K562 (cell line): ENCODE data around the gene NRCAM. TPM values are rescaled to one million over a fixed set of nuclear protein-coding genes. Genes with fewer than 3 reads are reported as not detected.
A peak's percentile ranks its signal among the peaks of the same experiment; 100 is the strongest.

ENCODE experiments used
- ATAC-seq: fragments of 200-7000 bp; cut with Tn5 transposase; 3 replicates; pipeline ENCODE4 v1.9.1; 2020; ENCODE audit warnings: moderate library complexity
- BruUV-seq: library from RNA; stranded (reverse); fragments of 400-500 nt; replicated peaks from 2 replicates; lab custom pipeline; 2021; lab: Mats Ljungman, UMichigan
- CTCF ChIA-PET: fragments of 300-600 bp; formaldehyde crosslinking; extraction: SDS; loops from one replicate; lab custom pipeline; 2021; ENCODE audit warnings: low intra/inter-chr PET ratio; lab: Yijun Ruan, JAX
- POLR2A ChIA-PET: fragments of 300-600, 350-650 bp; sonication (Branson Sonifier 250); formaldehyde crosslinking; extraction: SDS; loops from one replicate; lab custom pipeline; 2021; ENCODE audit warnings: antibody characterized with exemption, inconsistent platforms; lab: Yijun Ruan, JAX
- DNase-seq, 4 experiments: peaks; one replicate each; pipeline versions ENCODE4 v3.0.0 to v3.0.0-alpha.2; 2011 to 2018; ENCODE audit warnings: low spot score in 3 of 4, mixed read lengths in 3 of 4; ENCODE audit errors: extremely low read depth in 1 of 4
- FAIRE-seq: peaks from 2 replicates; lab custom pipeline; 2011; peaks lifted over from hg19 to GRCh38; lab: Jason Lieb, UNC
- H2AFZ ChIP-seq: 2 replicates; pipeline ENCODE4 v1.6.0; 2011; ENCODE audit warnings: low read depth, low read length, control low read depth, inconsistent platforms
- H3K27ac ChIP-seq: fragments of 200-600 bp; 3 replicates; pipeline ENCODE4 v1.8.0; 2011; ENCODE audit warnings: low read depth, mild to moderate bottlenecking, control low read depth, inconsistent platforms, low read length, moderate library complexity, mixed read lengths; ENCODE audit errors: extremely low read depth
- H3K27me3 ChIP-seq, 2 experiments: fragments of 300-600 bp in 1 of 2; 2 replicates in 1 of 2; 3 replicates in 1 of 2; pipeline versions ENCODE4 v1.6.0 to v1.8.0; 2011; ENCODE audit warnings: inconsistent platforms in 2 of 2, low read length in 2 of 2, mild to moderate bottlenecking in 1 of 2, mixed read lengths in 1 of 2, moderate library complexity in 1 of 2; ENCODE audit not compliant: control insufficient read depth in 2 of 2, insufficient read depth in 2 of 2
- H3K36me3 ChIP-seq: fragments of 300-600 bp; 3 replicates; pipeline ENCODE4 v1.8.0; 2011; ENCODE audit warnings: mild to moderate bottlenecking, low read length, inconsistent platforms; ENCODE audit not compliant: control insufficient read depth, insufficient read depth
- H3K4me1 ChIP-seq, 2 experiments: fragments of 200-600 bp in 1 of 2; replicated peaks in 1 of 2; 2 replicates in 1 of 2; 3 replicates in 1 of 2; pipeline versions ENCODE4 v1.5.1 to v1.8.0; 2011; ENCODE audit warnings: inconsistent platforms in 2 of 2, low read length in 2 of 2, mild to moderate bottlenecking in 1 of 2, mixed read lengths in 1 of 2, moderate library complexity in 1 of 2; ENCODE audit not compliant: control insufficient read depth in 2 of 2, insufficient read depth in 2 of 2
- H3K4me2 ChIP-seq: 2 replicates; pipeline ENCODE4 v1.6.1; 2011; ENCODE audit warnings: low read length, control low read depth, inconsistent platforms, mixed read lengths; ENCODE audit not compliant: insufficient read depth
- H3K4me3 ChIP-seq: fragments of 200-600 bp; sonication (generic), shearing (Covaris generic); 2 replicates; pipeline ENCODE4 v1.5.1; 2016; ENCODE audit warnings: control low read depth, inconsistent platforms
- H3K79me2 ChIP-seq: fragments of 200-600 bp; 3 replicates; pipeline ENCODE4 v1.8.0; 2011; ENCODE audit warnings: low read length, inconsistent platforms; ENCODE audit not compliant: control insufficient read depth, insufficient read depth
- H3K9ac ChIP-seq, 2 experiments: 2 replicates each; pipeline versions ENCODE4 v1.6.0 to v1.6.1; 2011; ENCODE audit warnings: low read depth in 2 of 2, low read length in 2 of 2, control low read depth in 1 of 2, inconsistent platforms in 1 of 2, mild to moderate bottlenecking in 1 of 2, mixed read lengths in 1 of 2; ENCODE audit not compliant: insufficient read depth in 1 of 2
- H3K9me1 ChIP-seq: one replicate; pipeline ENCODE4 v1.6.0; 2011; ENCODE audit warnings: inconsistent platforms, mild to moderate bottlenecking, low read length, moderate library complexity; ENCODE audit not compliant: control insufficient read depth, insufficient read depth
- H3K9me3 ChIP-seq: replicated peaks from 2 replicates; pipeline ENCODE4 v1.5.1; 2011; ENCODE audit warnings: low read depth, low read length, inconsistent platforms; ENCODE audit not compliant: control insufficient read depth, insufficient read depth
- H4K20me1 ChIP-seq: replicated peaks from 2 replicates; pipeline ENCODE4 v1.6.1; 2011; ENCODE audit warnings: low read length, inconsistent platforms, mixed read lengths; ENCODE audit not compliant: control insufficient read depth, insufficient read depth
- ARID3A ChIP-seq: IDR thresholded peaks from 2 replicates; pipeline ENCODE4 v1.6.1; 2012; ENCODE audit warnings: low read depth, low read length, improper control_type of control experiment, borderline replicate concordance
- ATF1 ChIP-seq, 2 experiments: fragments of 450-650 bp in 1 of 2; IDR thresholded peaks; 2 replicates each; pipeline ENCODE4 v1.6.1; 2016; ENCODE audit warnings: missing compliant biosample characterization in 1 of 2, missing genetic modification characterization in 1 of 2
- ATF7 ChIP-seq: fragments of 450-650 bp; IDR thresholded peaks from 2 replicates; pipeline ENCODE4 v1.7.1; 2014; ENCODE audit warnings: mild to moderate bottlenecking, moderate library complexity
- GTF2F1 ChIP-seq: IDR thresholded peaks from 2 replicates; pipeline ENCODE4 v1.6.1; 2011; ENCODE audit warnings: low read depth, low read length, improper control_type of control experiment
- RFX5 ChIP-seq: IDR thresholded peaks from 2 replicates; pipeline ENCODE4 v1.6.1; 2011; ENCODE audit warnings: low read depth, mild to moderate bottlenecking, improper control_type of control experiment, low read length
- WGBS: fragments of 100-300 bp; shearing (Covaris generic); methylation state at CpG from one replicate; pipeline ENCODE4 v1.1.6; 2016; ENCODE audit warnings: low coverage, mixed read lengths; ENCODE audit not compliant: insufficient coverage; ENCODE audit errors: missing lambda C conversion rate; 5-methylcytosine and 5-hydroxymethylcytosine counted together
- in situ Hi-C: fragments of 300-500 bp; cut with MboI; formaldehyde crosslinking; loops from 4 replicates; pipeline ENCODE4 v1.15.0; 2018; ENCODE audit warnings: inconsistent platforms, mixed read lengths
- intact Hi-C: fragments of 100-400 bp; cut with micrococcal nuclease; formaldehyde crosslinking; loops from 2 replicates; pipeline ENCODE4 v1.14.2; 2022
- polyA plus RNA-seq, 8 experiments: library from polyadenylated mRNA; depleted of rRNA in 4 of 8; stranded (reverse) in 5 of 8; unstranded in 3 of 8; fragments of >200 nt; fragmentation: Nextera tagmentation in 2 of 8; fragmentation: Illumina TruSeq in 1 of 8; extraction: Ambion mirVana in 2 of 8; extraction: Trizol in 1 of 8; gene quantifications; 2 replicates each; pipeline versions ENCODE4 v1.2.1 to v1.2.3, GENCODE V29; 2011 to 2014; ENCODE audit warnings: inconsistent platforms in 1 of 8, missing spikeins in 1 of 8
- total RNA-seq, 7 experiments: library from RNA; depleted of rRNA in 6 of 7; stranded (reverse); fragments of >200 nt in 6 of 7; fragmentation: Illumina TruSeq in 2 of 7; extraction: Trizol in 2 of 7; gene quantifications; 2 replicates each; pipeline versions ENCODE4 v1.2.1 to v1.2.3, GENCODE V29; 2011 to 2021; ENCODE audit warnings: low replicate concordance in 1 of 7

The NRCAM gene
- total and polyA plus RNA-seq, 9 of the 15 experiments (the other 6 are each of a cell fraction or from before 2014, with no cell fraction given) = 0.03 to 0.54 (median 0.12) TPM; not detected in 1

- no peak overlapping the region for H3K27ac ChIP-seq
- H3K36me3 ChIP-seq = no peaks in the 10 kb centered on the region
- no peaks in the 10 kb centered on the region for H4K20me1 ChIP-seq
- no peak overlapping the region for H2AFZ ChIP-seq
- DNase-seq = no peak
- H3K9me1 ChIP-seq = no peaks in the 10 kb centered on the region
- peaks cover 0 to 3% of the 10 kb centered on the region in 2 experiments; a peak in 2 of 5 replicates for H3K4me1 ChIP-seq
- FAIRE-seq = no peak
- no peak overlapping the region for H3K9ac ChIP-seq
- H3K9me3 ChIP-seq = no peaks in the 10 kb centered on the region
- POLR2A ChIA-PET = interaction anchor here (0.6 to 1.8 kb wide), 3 partner anchors 14 to 468 kb away, joined by 3 to 4 read pairs (median 3); no protein-coding TSS in a partner anchor
- peaks cover 0 to 7% of the 10 kb centered on the region in 2 experiments; a peak in 3 of 5 replicates for H3K27me3 ChIP-seq
- TF ChIP-seq GTF2F1 (no peak), RFX5 (no peak), ARID3A (no peak), ATF1 (CRISPR knock-in tag; IDR thresholded peaks at IDR 0.05) (no peak), ATF1 (tag; IDR thresholded peaks at IDR 0.05) (0 out of 2 replicates have a peak, but pooled peaks have one; percentile 26), ATF7 (no peak)
- intact Hi-C loops = no loop called here
- WGBS = 0% methylated on average over 5 of the region's 5 CpGs
- H3K4me2 ChIP-seq = no peak overlapping the region
- no peak for ATAC-seq
- no peaks in the 10 kb centered on the region for H3K79me2 ChIP-seq
- no peak overlapping the region for H3K4me3 ChIP-seq
- no TSS peak for BruUV-seq
- in situ Hi-C loops = no loop called here
- CTCF ChIA-PET = no interaction called here
Measured at GRCh38 chr7:108423089-108423989, 32.9 kb downstream of the NRCAM start.
